GM23248 (cell line): Measurements from ENCODE around the gene OLA1.

Experiments used
- EZH2 ChIP-seq: fragments of 200-600 bp; sonication (generic); IDR thresholded peaks from 2 replicates; pipeline ENCODE4 v1.6.1; 2018; ENCODE audit warnings: antibody characterized with exemption, mild to moderate bottlenecking; ENCODE audit not compliant: insufficient read depth, poor library complexity, severe bottlenecking
- EZH2phosphoT487 ChIP-seq: fragments of 200-600 bp; sonication (generic); IDR thresholded peaks from 2 replicates; pipeline ENCODE4 v1.6.1; 2018; ENCODE audit warnings: antibody characterized with exemption, moderate library complexity, mild to moderate bottlenecking, low read depth; ENCODE audit not compliant: insufficient read depth

GRCh38 chr2:174219321-174219720, 29.0 kb downstream of the OLA1 start:
- TF ChIP-seq EZH2phosphoT487 = no peak
- TF ChIP-seq EZH2 = no peak
